H1 (cell line): ENCODE data around the gene TMPRSS3. TPM values are rescaled to one million over a fixed set of nuclear protein-coding genes. Genes with fewer than 3 reads are reported as not detected.

ENCODE experiments used
- CTCF ChIA-PET: fragments of 300-600 bp; sonication (Branson Sonifier 250); formaldehyde crosslinking; loops from one replicate; lab custom pipeline; 2021; ENCODE audit not compliant: partially characterized antibody; lab: Charles Lee
- POLR2A ChIA-PET: fragments of 300-600 bp; sonication (Branson Sonifier 250); formaldehyde crosslinking; loops from one replicate; lab custom pipeline; 2021; ENCODE audit warnings: inconsistent platforms; ENCODE audit not compliant: partially characterized antibody; lab: Charles Lee
- DNase-seq, 2 experiments: peaks; one replicate each; pipeline versions ENCODE4 v3.0.0 to v3.0.0-alpha.2; 2010 to 2022; ENCODE audit warnings: low spot score in 2 of 2, low read depth in 1 of 2, mixed read lengths in 1 of 2
- FAIRE-seq: peaks from 2 replicates; lab custom pipeline; 2011; peaks lifted over from hg19 to GRCh38; lab: Jason Lieb, UNC
- H2AFZ ChIP-seq: 2 replicates; pipeline ENCODE4 v1.8.1; 2012; ENCODE audit warnings: low read length, inconsistent platforms
- H2AK5ac ChIP-seq: 2 replicates; pipeline ENCODE4 v1.6.1; 2013; ENCODE audit warnings: low read depth, low read length
- H2BK120ac ChIP-seq: replicated peaks from 2 replicates; pipeline ENCODE3; 2013; ENCODE audit warnings: low read depth, low read length, inconsistent platforms
- H2BK12ac ChIP-seq: 2 replicates; pipeline ENCODE4 v1.6.1; 2013; ENCODE audit warnings: low read depth, low read length
- H2BK15ac ChIP-seq: 2 replicates; pipeline ENCODE4 v1.6.1; 2013; ENCODE audit warnings: low read length
- H2BK20ac ChIP-seq: 2 replicates; pipeline ENCODE4 v1.6.1; 2013; ENCODE audit warnings: low read length
- H2BK5ac ChIP-seq: 2 replicates; pipeline ENCODE4 v1.6.1; 2013; ENCODE audit warnings: low read depth, low read length
- H3K14ac ChIP-seq: 2 replicates; pipeline ENCODE4 v1.6.1; 2013; ENCODE audit warnings: inconsistent platforms; ENCODE audit not compliant: insufficient read length
- H3K18ac ChIP-seq: 2 replicates; pipeline ENCODE4 v1.6.1; 2013; ENCODE audit warnings: low read length; ENCODE audit errors: extremely low read depth
- H3K23ac ChIP-seq: 2 replicates; pipeline ENCODE4 v1.6.1; 2013; ENCODE audit warnings: inconsistent platforms; ENCODE audit not compliant: insufficient read length
- H3K23me2 ChIP-seq: 2 replicates; pipeline ENCODE4 v1.6.1; 2013; ENCODE audit warnings: low read depth, low read length
- H3K27ac ChIP-seq: 2 replicates; pipeline ENCODE4 v1.6.1; 2011; ENCODE audit warnings: low read depth, low read length, inconsistent platforms
- H3K27me3 ChIP-seq, 4 experiments: replicated peaks in 1 of 4; 1 replicate in 1 of 4; 2 replicates in 3 of 4; pipeline versions ENCODE4 v1.6.1 to v1.8.1; 2011 to 2013; ENCODE audit warnings: low read length in 3 of 4, mild to moderate bottlenecking in 3 of 4, inconsistent platforms in 2 of 4, mixed read lengths in 2 of 4, moderate library complexity in 1 of 4; ENCODE audit not compliant: control insufficient read depth in 3 of 4, insufficient read depth in 3 of 4; ENCODE audit errors: extremely low read depth in 1 of 4
- H3K36me3 ChIP-seq, 4 experiments: 2 replicates each; pipeline versions ENCODE4 v1.6.1 to v1.8.1; 2011 to 2013; ENCODE audit warnings: mild to moderate bottlenecking in 4 of 4, low read length in 3 of 4, moderate library complexity in 2 of 4, control low read depth in 1 of 4, inconsistent platforms in 1 of 4; ENCODE audit not compliant: insufficient read depth in 4 of 4, control insufficient read depth in 2 of 4
- H3K4ac ChIP-seq: replicated peaks from 2 replicates; pipeline ENCODE3; 2013; ENCODE audit warnings: low read length, low read depth, mixed read lengths, inconsistent platforms; ENCODE audit not compliant: insufficient read length
- H3K4me1 ChIP-seq, 4 experiments: replicated peaks in 1 of 4; 1 replicate in 1 of 4; 2 replicates in 3 of 4; pipeline versions ENCODE4 v1.6.1 to v1.8.1; 2011 to 2013; ENCODE audit warnings: low read length in 3 of 4, inconsistent platforms in 2 of 4, mixed read lengths in 1 of 4; ENCODE audit not compliant: insufficient read depth in 4 of 4, control insufficient read depth in 3 of 4
- H3K4me2 ChIP-seq, 2 experiments: 2 replicates each; pipeline versions ENCODE4 v1.6.1 to v1.8.1; 2011 to 2013; ENCODE audit warnings: low read depth in 2 of 2, low read length in 2 of 2, control low read depth in 1 of 2, inconsistent platforms in 1 of 2, mild to moderate bottlenecking in 1 of 2; ENCODE audit not compliant: insufficient read depth in 1 of 2
- H3K4me3 ChIP-seq, 4 experiments: fragments of 200-600, 300-600 bp in 1 of 4; sonication (generic), shearing (Covaris generic), sonication (Bioruptor Twin) in 1 of 4; 2 replicates each; pipeline versions ENCODE4 v1.5.1 to v1.8.1; 2011 to 2016; ENCODE audit warnings: low read length in 4 of 4, low read depth in 3 of 4, control low read depth in 2 of 4, inconsistent platforms in 2 of 4, mild to moderate bottlenecking in 2 of 4, mixed read lengths in 1 of 4, moderate library complexity in 1 of 4; ENCODE audit not compliant: insufficient read depth in 2 of 4; ENCODE audit errors: extremely low read depth in 1 of 4
- H3K56ac ChIP-seq: replicated peaks from 2 replicates; pipeline ENCODE3; 2013; ENCODE audit warnings: low read depth, mild to moderate bottlenecking, mixed read lengths, low read length, inconsistent platforms; ENCODE audit not compliant: insufficient read length
- H3K79me1 ChIP-seq: 2 replicates; pipeline ENCODE4 v1.6.1; 2013; ENCODE audit warnings: low read depth, low read length, control low read depth
- H3K79me2 ChIP-seq, 2 experiments: 2 replicates each; pipeline versions ENCODE4 v1.6.1 to v1.8.1; 2012 to 2013; ENCODE audit warnings: low read length in 2 of 2, mild to moderate bottlenecking in 2 of 2, inconsistent platforms in 1 of 2; ENCODE audit not compliant: insufficient read depth in 2 of 2, control insufficient read depth in 1 of 2
- H3K9ac ChIP-seq, 4 experiments: replicated peaks in 1 of 4; 1 replicate in 1 of 4; 2 replicates in 3 of 4; pipeline versions ENCODE4 v1.6.1 to v1.8.1; 2011 to 2013; ENCODE audit warnings: low read depth in 3 of 4, low read length in 3 of 4, control low read depth in 2 of 4, mild to moderate bottlenecking in 2 of 4, moderate library complexity in 2 of 4, inconsistent platforms in 1 of 4; ENCODE audit errors: extremely low read depth in 1 of 4
- H3K9me3 ChIP-seq, 2 experiments: 2 replicates each; pipeline versions ENCODE4 v1.6.1 to v1.8.1; 2012 to 2013; ENCODE audit warnings: mild to moderate bottlenecking in 2 of 2, moderate library complexity in 2 of 2, control low read depth in 1 of 2, inconsistent platforms in 1 of 2, low read depth in 1 of 2, low read length in 1 of 2, mixed read lengths in 1 of 2; ENCODE audit not compliant: insufficient read depth in 2 of 2
- H4K20me1 ChIP-seq, 2 experiments: replicated peaks in 1 of 2; 2 replicates each; pipeline versions ENCODE3 to v1.8.1; 2011 to 2013; ENCODE audit warnings: inconsistent platforms in 2 of 2, low read length in 2 of 2, mild to moderate bottlenecking in 1 of 2; ENCODE audit not compliant: insufficient read depth in 2 of 2, control insufficient read depth in 1 of 2
- H4K5ac ChIP-seq: 2 replicates; pipeline ENCODE4 v1.6.1; 2013; ENCODE audit warnings: low read length, low read depth, mixed read lengths, inconsistent platforms; ENCODE audit not compliant: insufficient read length
- H4K8ac ChIP-seq: 2 replicates; pipeline ENCODE4 v1.8.0; 2013; ENCODE audit warnings: mild to moderate bottlenecking, moderate library complexity, low read length, inconsistent platforms; ENCODE audit not compliant: insufficient read depth; ENCODE audit errors: extremely low read depth
- H4K91ac ChIP-seq: replicated peaks from 2 replicates; pipeline ENCODE3; 2013; ENCODE audit warnings: low read length, mixed read lengths, inconsistent platforms; ENCODE audit not compliant: insufficient read length
- CHD2 ChIP-seq: IDR thresholded peaks from 2 replicates; pipeline ENCODE4 v1.6.1; 2012; ENCODE audit warnings: low read length, improper control_type of control experiment
- EGR1 ChIP-seq: IDR thresholded peaks from 2 replicates; pipeline ENCODE4 v1.6.1; 2011; ENCODE audit warnings: low read depth, low read length, borderline replicate concordance
- EP300 ChIP-seq, 2 experiments: IDR thresholded peaks; 1 replicate in 1 of 2; 2 replicates in 1 of 2; pipeline ENCODE4 v1.6.1; 2011 to 2012; ENCODE audit warnings: low read depth in 2 of 2, low read length in 2 of 2, mild to moderate bottlenecking in 2 of 2, borderline replicate concordance in 1 of 2, inconsistent platforms in 1 of 2, moderate library complexity in 1 of 2
- GABPA ChIP-seq: IDR thresholded peaks from 2 replicates; pipeline ENCODE4 v1.6.1; 2011; ENCODE audit warnings: mild to moderate bottlenecking, low read length, moderate library complexity, borderline replicate concordance; ENCODE audit not compliant: insufficient read depth
- HDAC6 ChIP-seq: IDR thresholded peaks from one replicate; pipeline ENCODE4 v1.7.1; 2012; ENCODE audit warnings: low read depth, mild to moderate bottlenecking, inconsistent platforms, low read length, moderate library complexity
- JUND ChIP-seq: IDR thresholded peaks from 2 replicates; pipeline ENCODE4 v1.6.1; 2011; ENCODE audit warnings: mild to moderate bottlenecking, improper control_type of control experiment, low read length
- POLR2AphosphoS5 ChIP-seq: IDR thresholded peaks from 2 replicates; pipeline ENCODE4 v1.6.1; 2011; ENCODE audit warnings: low read depth, low read length
- RAD21 ChIP-seq, 2 experiments: IDR thresholded peaks in 1 of 2; conservative IDR thresholded peaks in 1 of 2; 2 replicates each; pipeline ENCODE4 v1.6.1; 2011; ENCODE audit warnings: low read depth in 2 of 2, low read length in 2 of 2, improper control_type of control experiment in 1 of 2, inconsistent platforms in 1 of 2, mild to moderate bottlenecking in 1 of 2, moderate library complexity in 1 of 2
- RFX5 ChIP-seq: IDR thresholded peaks from 2 replicates; pipeline ENCODE4 v1.6.1; 2011; ENCODE audit warnings: low read depth, low read length, improper control_type of control experiment, borderline replicate concordance
- RNF2 ChIP-seq: fragments of 200-900, 300-1000 bp; sonication (generic); IDR thresholded peaks from 2 replicates; pipeline ENCODE4 v1.7.1; 2016; ENCODE audit warnings: borderline replicate concordance, low read depth, mild to moderate bottlenecking, antibody characterized with exemption, low read length; ENCODE audit not compliant: poor library complexity, severe bottlenecking; ENCODE audit errors: missing control alignments
- SAP30 ChIP-seq: fragments of 300-600 bp; sonication (generic); IDR thresholded peaks from 2 replicates; pipeline ENCODE4 v1.7.1; 2012; ENCODE audit warnings: low read length, moderate library complexity, mild to moderate bottlenecking, inconsistent platforms; ENCODE audit not compliant: insufficient read depth, insufficient replicate concordance
- SIN3A ChIP-seq, 2 experiments: IDR thresholded peaks in 1 of 2; conservative IDR thresholded peaks in 1 of 2; 2 replicates each; pipeline ENCODE4 v1.6.1; 2011 to 2012; ENCODE audit warnings: low read length in 2 of 2, improper control_type of control experiment in 1 of 2, low read depth in 1 of 2, mild to moderate bottlenecking in 1 of 2
- SP4 ChIP-seq: IDR thresholded peaks from 2 replicates; pipeline ENCODE4 v1.6.1; 2012; ENCODE audit warnings: low read length, inconsistent platforms
- WGBS, 2 experiments: shearing (Covaris generic) in 1 of 2; methylation state at CpG; one replicate each; pipeline versions ENCODE4 v1.1.6 to v1.1.7; 2013 to 2015; ENCODE audit warnings: low lambda C conversion rate in 2 of 2, mixed read lengths in 2 of 2, inconsistent platforms in 1 of 2, low coverage in 1 of 2, missing lambda C conversion rate in 1 of 2; ENCODE audit not compliant: insufficient replicate concordance in 2 of 2, insufficient coverage in 1 of 2, insufficient read length in 1 of 2; ENCODE audit errors: extremely low coverage in 1 of 2, missing lambda C conversion rate in 1 of 2; 5-methylcytosine and 5-hydroxymethylcytosine counted together
- polyA plus RNA-seq, 7 experiments: library from polyadenylated mRNA; depleted of rRNA in 3 of 7; stranded (reverse) in 5 of 7; unstranded in 2 of 7; fragments of >200 nt in 5 of 7; fragments of 200-250 nt in 2 of 7; gene quantifications; 1 replicate in 5 of 7; 2 replicates in 1 of 7; 4 replicates in 1 of 7; pipeline versions ENCODE4 v1.2.1 to v1.2.3, GENCODE V29; 2011 to 2013; ENCODE audit warnings: missing spikeins in 2 of 7, mixed read lengths in 2 of 7
- total RNA-seq: library from RNA; stranded (reverse); fragmentation: NEBNext Ultra II Directional; extraction: Animal tissue kit (Norgen Biotek cat#: 25700); gene quantifications from 2 replicates; pipeline ENCODE4 v1.2.1, GENCODE V29; 2021

TMPRSS3 gene
- total and polyA plus RNA-seq, 2 of the 8 experiments (the other 6 are each of a cell fraction or from before 2014, with no cell fraction given), result 0.38 TPM; not detected in 1

GRCh38 chr21:42385619-42386018, 10.2 kb downstream of the TMPRSS3 start:
- Histone ChIP-seq H3K4me1 (peaks cover 0 to 12% (median 9%) of the 10 kb centered on the region in 4 experiments; a peak in 3 of 7 replicates), H2BK20ac (no peak overlapping the region), H3K9ac (no peak overlapping the region), H2BK12ac (no peak overlapping the region; the same call in 1 of the 2 replicates), H2AK5ac (no peak overlapping the region), H2BK5ac (no peak overlapping the region), H4K91ac (no peak overlapping the region), H3K23ac (no peak overlapping the region), H3K36me3 (no peaks in the 10 kb centered on the region), H3K14ac (no peak overlapping the region), H4K20me1 (peaks cover 0 to 3% of the 10 kb centered on the region in 2 experiments), H3K27ac (no peak overlapping the region), H2AFZ (no peak overlapping the region), H2BK120ac (no peak overlapping the region), H3K9me3 (peaks cover 0 to 4% of the 10 kb centered on the region in 2 experiments; a peak in 1 of 4 replicates), H3K27me3 (0 out of 7 replicates have a peak, but pooled peaks cover 0 to 2% (median 0%) of the 10 kb centered on the region in 4 experiments), H3K56ac (no peak overlapping the region), H2BK15ac (no peak overlapping the region), H3K79me2 (no peaks in the 10 kb centered on the region), H3K4me2 (no peak overlapping the region), H3K79me1 (no peaks in the 10 kb centered on the region), H3K4me3 (no peak overlapping the region), H4K8ac (no peak overlapping the region), H3K23me2 (no peaks in the 10 kb centered on the region), H3K18ac (0 out of 2 replicates have a peak overlapping the region, but pooled peaks have one; percentile 16), H4K5ac (no peak overlapping the region), H3K4ac (no peak overlapping the region)
- 81% methylated on average over 5 of the region's 5 CpGs; no CpG with 5 or more reads in 1 of the 2 experiments for WGBS, 2 experiments
- POLR2A ChIA-PET, result no interaction called here
- CTCF ChIA-PET, result interaction anchor here (1.3 kb wide), 1 partner anchor 14 kb away, joined by 3 read pairs; no protein-coding TSS in a partner anchor
- FAIRE-seq (no peak), DNase-seq (no peak)
- TF ChIP-seq RNF2, result no peak
- TF ChIP-seq RAD21 (IDR thresholded peaks at IDR 0.05 in 1 of 2, conservative IDR thresholded peaks at IDR 0.05 in 1 of 2; ENCODE audit: low read depth in 2 of 2, low read length in 2 of 2), result no peak
- no peak for TF ChIP-seq SAP30
- TF ChIP-seq SP4, result no peak
- TF ChIP-seq HDAC6, result no peak
- TF ChIP-seq CHD2, result no peak
- TF ChIP-seq POLR2AphosphoS5, result no peak
- TF ChIP-seq EGR1, result no peak
- TF ChIP-seq GABPA, result no peak
- TF ChIP-seq JUND, result no peak
- TF ChIP-seq RFX5, result no peak
- no peak for TF ChIP-seq EP300 (IDR thresholded peaks at IDR 0.05; ENCODE audit: borderline replicate concordance in 1 of 2, low read depth in 2 of 2, low read length in 2 of 2)
- TF ChIP-seq SIN3A (conservative IDR thresholded peaks at IDR 0.05 in 1 of 2, IDR thresholded peaks at IDR 0.05 in 1 of 2; ENCODE audit: low read depth in 1 of 2, low read length in 2 of 2), result no peak
